Activated CD4-positive, alpha-beta T cell treated with anti-CD3 and anti-CD28 coated beads for 48 hours (primary cell): Measurements from ENCODE around the gene A4GALT.
"Not testable (repeated sequence)": the region's sequence is repeated elsewhere in the genome, so short reads cannot be mapped to it uniquely, and the experiment has no call there.

Experiments used
- DNase-seq: peaks from one replicate; pipeline ENCODE4 v3.0.0-alpha.2; 2020

The A4GALT gene

GRCh38 chr22:42740320-42740719 lies 19.6 kb upstream of the A4GALT start:
- not testable (repeated sequence) for DNase-seq

GRCh38 chr22:42734406-42734805 lies 13.7 kb upstream of the A4GALT start:
- no peak for DNase-seq

- not testable (repeated sequence) for DNase-seq
Measured at GRCh38 chr22:42733394-42733793, 12.7 kb upstream of the A4GALT start.

GRCh38 chr22:42732081-42732480 lies 11.4 kb upstream of the A4GALT start:
- no peak for DNase-seq

- DNase-seq: no peak
Measured at GRCh38 chr22:42726811-42727210, 6.1 kb upstream of the A4GALT start.

- DNase-seq: no peak
Measured at GRCh38 chr22:42725606-42726355, 5.1 kb upstream of the A4GALT start.

GRCh38 chr22:42724062-42724461 lies 3.4 kb upstream of the A4GALT start:
- DNase-seq: no peak

- DNase-seq: no peak
Measured at GRCh38 chr22:42721045-42721434, 370 bp upstream of the A4GALT start.

- no peak for DNase-seq
Measured at GRCh38 chr22:42719656-42720262, 911 bp downstream of the A4GALT start.

GRCh38 chr22:42719133-42719532 lies 1.5 kb downstream of the A4GALT start:
- DNase-seq: no peak

- no peak for DNase-seq
Measured at GRCh38 chr22:42717197-42717928, 3.3 kb downstream of the A4GALT start.

GRCh38 chr22:42716649-42717127 lies 4.0 kb downstream of the A4GALT start:
- no peak for DNase-seq

GRCh38 chr22:42716221-42716620 lies 4.4 kb downstream of the A4GALT start:
- DNase-seq: no peak

GRCh38 chr22:42714768-42715390 lies 5.8 kb downstream of the A4GALT start:
- DNase-seq: no peak

- DNase-seq: no peak
Measured at GRCh38 chr22:42714308-42714707, 6.4 kb downstream of the A4GALT start.

GRCh38 chr22:42711895-42712837 lies 8.5 kb downstream of the A4GALT start:
- DNase-seq: no peak

- DNase-seq: no peak
Measured at GRCh38 chr22:42711281-42711731, 9.4 kb downstream of the A4GALT start.

GRCh38 chr22:42708417-42708816 lies 12.3 kb downstream of the A4GALT start:
- no peak for DNase-seq

- no peak for DNase-seq
Measured at GRCh38 chr22:42707496-42707895, 13.2 kb downstream of the A4GALT start.

- no peak for DNase-seq
Measured at GRCh38 chr22:42704896-42705295, 15.8 kb downstream of the A4GALT start.

GRCh38 chr22:42702675-42703074 lies 18.0 kb downstream of the A4GALT start:
- no peak for DNase-seq

GRCh38 chr22:42701694-42702093 lies 19.0 kb downstream of the A4GALT start:
- no peak for DNase-seq
